RWPE2 (cell line): ENCODE results near the gene PIM3.
A peak's percentile ranks its signal among the peaks of the same experiment; 100 is the strongest.

Experiments
- ATAC-seq: fragments of 200-7000 bp; cut with Tn5 transposase; 3 replicates; pipeline ENCODE4 v1.9.1; 2021; ENCODE audit warnings: low read depth
- DNase-seq: peaks from one replicate; pipeline ENCODE4 v3.0.0-alpha.2; 2020; ENCODE audit warnings: low spot score
- H3K27ac ChIP-seq: fragments of 450-650 bp; 2 replicates; pipeline ENCODE4 v1.5.1; 2017; ENCODE audit warnings: mild to moderate bottlenecking; ENCODE audit not compliant: poor library complexity, severe bottlenecking
- H3K27me3 ChIP-seq: fragments of 250-450 bp; sonication (Bioruptor Pico); 2 replicates; pipeline ENCODE4 v1.5.1; 2021; ENCODE audit warnings: mild to moderate bottlenecking, moderate library complexity; ENCODE audit not compliant: insufficient read depth, poor library complexity, severe bottlenecking
- H3K36me3 ChIP-seq: fragments of 250-450 bp; sonication (Bioruptor Pico); 2 replicates; pipeline ENCODE4 v1.5.1; 2020; ENCODE audit warnings: low read depth, mild to moderate bottlenecking, moderate library complexity
- H3K4me1 ChIP-seq: fragments of 250-450 bp; sonication (Bioruptor Pico); 2 replicates; pipeline ENCODE4 v1.5.1; 2021; ENCODE audit warnings: mild to moderate bottlenecking, moderate library complexity; ENCODE audit not compliant: insufficient read depth, poor library complexity, severe bottlenecking
- H3K4me3 ChIP-seq: fragments of 250-450 bp; sonication (Bioruptor Pico); 2 replicates; pipeline ENCODE4 v1.5.1; 2021; ENCODE audit warnings: mild to moderate bottlenecking, moderate library complexity; ENCODE audit not compliant: severe bottlenecking
- H3K9me3 ChIP-seq: fragments of 250-450 bp; sonication (Bioruptor Pico); 2 replicates; pipeline ENCODE4 v1.5.1; 2021; ENCODE audit warnings: mild to moderate bottlenecking, moderate library complexity; ENCODE audit not compliant: severe bottlenecking
- TF ChIP-seq, protein P1 (sequence below): fragments of 450-650 bp; IDR thresholded peaks from one replicate; pipeline ENCODE4 v1.5.1; 2017; ENCODE audit warnings: mild to moderate bottlenecking, moderate library complexity; ENCODE audit not compliant: poor library complexity, severe bottlenecking

PIM3 gene

DNA sequence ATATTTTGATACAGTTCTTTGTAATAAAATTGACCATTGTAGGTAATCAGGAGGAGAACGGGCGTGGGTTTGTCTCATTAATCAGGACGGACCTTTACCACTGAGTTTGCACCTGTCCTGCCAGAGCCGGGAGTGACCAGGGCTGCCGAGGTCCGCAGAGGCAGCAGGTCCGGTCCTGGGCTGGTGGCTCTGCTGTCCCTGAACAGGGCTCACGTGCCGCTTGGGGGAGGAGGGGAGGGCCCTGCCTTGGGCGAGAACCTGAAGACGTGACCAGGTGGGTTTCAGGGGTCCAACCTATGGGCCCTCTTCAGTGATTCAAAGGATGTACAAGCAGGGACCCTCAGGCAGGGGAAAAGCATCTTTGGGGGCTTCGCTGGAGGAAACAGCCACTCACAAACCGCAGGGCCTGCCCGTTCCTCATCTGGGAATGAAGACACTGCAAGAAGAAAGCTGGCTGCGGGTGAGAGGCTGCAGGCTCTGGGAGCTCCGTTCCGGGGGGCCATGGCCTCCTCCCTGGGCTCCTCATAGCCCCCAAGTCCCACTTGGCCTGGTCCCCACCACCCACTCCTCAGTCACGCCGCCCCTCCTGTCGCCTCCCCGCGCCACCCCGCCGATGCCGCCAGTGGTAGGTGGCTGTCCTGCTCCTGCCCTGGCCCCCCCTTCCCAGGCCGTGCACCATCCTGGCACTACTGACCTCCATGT is 32.9 kb upstream of the PIM3 start:
- ATAC-seq (no peak), DNase-seq (no peak)
- Histone ChIP-seq H3K4me1 (peaks cover 3% of the 10 kb centered on the region), H3K9me3 (no peaks in the 10 kb centered on the region), H3K36me3 (peaks cover 14% of the 10 kb centered on the region), H3K4me3 (no peak overlapping the region), H3K27me3 (no peaks in the 10 kb centered on the region), H3K27ac (no peak overlapping the region)
- TF ChIP-seq, protein P1, sequence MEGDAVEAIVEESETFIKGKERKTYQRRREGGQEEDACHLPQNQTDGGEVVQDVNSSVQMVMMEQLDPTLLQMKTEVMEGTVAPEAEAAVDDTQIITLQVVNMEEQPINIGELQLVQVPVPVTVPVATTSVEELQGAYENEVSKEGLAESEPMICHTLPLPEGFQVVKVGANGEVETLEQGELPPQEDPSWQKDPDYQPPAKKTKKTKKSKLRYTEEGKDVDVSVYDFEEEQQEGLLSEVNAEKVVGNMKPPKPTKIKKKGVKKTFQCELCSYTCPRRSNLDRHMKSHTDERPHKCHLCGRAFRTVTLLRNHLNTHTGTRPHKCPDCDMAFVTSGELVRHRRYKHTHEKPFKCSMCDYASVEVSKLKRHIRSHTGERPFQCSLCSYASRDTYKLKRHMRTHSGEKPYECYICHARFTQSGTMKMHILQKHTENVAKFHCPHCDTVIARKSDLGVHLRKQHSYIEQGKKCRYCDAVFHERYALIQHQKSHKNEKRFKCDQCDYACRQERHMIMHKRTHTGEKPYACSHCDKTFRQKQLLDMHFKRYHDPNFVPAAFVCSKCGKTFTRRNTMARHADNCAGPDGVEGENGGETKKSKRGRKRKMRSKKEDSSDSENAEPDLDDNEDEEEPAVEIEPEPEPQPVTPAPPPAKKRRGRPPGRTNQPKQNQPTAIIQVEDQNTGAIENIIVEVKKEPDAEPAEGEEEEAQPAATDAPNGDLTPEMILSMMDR, result no peak

DNA sequence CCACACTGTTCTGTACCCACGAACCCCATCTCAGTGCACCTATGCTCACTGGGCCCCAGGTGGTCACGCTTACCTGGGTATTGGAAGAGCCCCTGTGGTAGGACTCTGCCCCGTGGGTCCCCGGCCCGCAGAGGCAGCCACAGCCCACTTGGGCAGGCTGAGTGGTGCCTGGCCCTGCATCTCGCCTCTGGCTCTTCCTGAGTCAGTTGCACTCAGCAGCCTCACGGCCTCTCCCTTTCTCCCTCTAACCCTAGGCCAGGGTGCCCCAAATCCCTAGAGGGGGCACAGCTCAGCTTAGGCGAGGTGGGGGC is 32.4 kb upstream of the PIM3 start:
- Histone ChIP-seq H3K4me1 (peaks cover 3% of the 10 kb centered on the region), H3K9me3 (no peaks in the 10 kb centered on the region), H3K27ac (no peak overlapping the region), H3K27me3 (no peaks in the 10 kb centered on the region), H3K36me3 (peaks cover 12% of the 10 kb centered on the region), H3K4me3 (no peak overlapping the region)
- TF ChIP-seq, protein P1, result no peak
- DNase-seq (no peak), ATAC-seq (no peak)

DNA sequence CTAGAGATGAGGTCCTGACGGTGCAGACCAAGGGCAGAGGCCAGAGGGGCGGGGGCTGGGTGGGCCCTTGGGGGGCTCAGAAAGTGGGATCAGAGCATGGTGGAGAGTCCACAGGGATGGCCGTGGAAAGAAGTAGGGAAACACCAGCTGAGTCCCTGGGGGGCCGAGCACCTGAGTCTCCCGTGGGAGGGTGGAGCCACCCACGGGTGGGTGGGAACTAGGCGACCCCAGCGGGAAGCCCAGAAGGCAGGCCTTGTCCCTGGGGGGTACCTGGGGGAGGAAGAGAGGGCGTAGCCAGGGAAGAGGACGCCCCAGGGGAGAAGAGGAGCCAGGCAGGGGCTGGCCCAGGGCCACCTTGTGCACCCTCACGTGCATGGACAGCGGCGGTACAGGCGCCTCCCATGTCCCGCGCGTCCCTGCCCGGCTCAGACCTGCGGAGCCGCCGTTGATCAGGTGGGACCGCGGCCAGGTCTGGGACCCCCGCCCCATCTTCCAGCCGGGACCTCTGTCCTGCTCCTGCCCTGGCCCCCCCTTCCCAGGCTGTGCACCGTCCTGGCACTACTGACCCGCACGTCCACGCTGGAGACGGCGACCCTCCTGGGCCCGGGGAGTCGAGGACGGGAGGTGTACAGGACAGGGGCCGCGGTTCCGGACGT is 31.9 kb upstream of the PIM3 start:
- DNase-seq (no peak), ATAC-seq (no peak)
- Histone ChIP-seq H3K36me3 (peaks cover 6% of the 10 kb centered on the region), H3K27me3 (no peaks in the 10 kb centered on the region), H3K27ac (no peak overlapping the region), H3K4me1 (peaks cover 3% of the 10 kb centered on the region), H3K4me3 (no peak overlapping the region), H3K9me3 (no peaks in the 10 kb centered on the region)
- TF ChIP-seq, protein P1, result no peak

DNA sequence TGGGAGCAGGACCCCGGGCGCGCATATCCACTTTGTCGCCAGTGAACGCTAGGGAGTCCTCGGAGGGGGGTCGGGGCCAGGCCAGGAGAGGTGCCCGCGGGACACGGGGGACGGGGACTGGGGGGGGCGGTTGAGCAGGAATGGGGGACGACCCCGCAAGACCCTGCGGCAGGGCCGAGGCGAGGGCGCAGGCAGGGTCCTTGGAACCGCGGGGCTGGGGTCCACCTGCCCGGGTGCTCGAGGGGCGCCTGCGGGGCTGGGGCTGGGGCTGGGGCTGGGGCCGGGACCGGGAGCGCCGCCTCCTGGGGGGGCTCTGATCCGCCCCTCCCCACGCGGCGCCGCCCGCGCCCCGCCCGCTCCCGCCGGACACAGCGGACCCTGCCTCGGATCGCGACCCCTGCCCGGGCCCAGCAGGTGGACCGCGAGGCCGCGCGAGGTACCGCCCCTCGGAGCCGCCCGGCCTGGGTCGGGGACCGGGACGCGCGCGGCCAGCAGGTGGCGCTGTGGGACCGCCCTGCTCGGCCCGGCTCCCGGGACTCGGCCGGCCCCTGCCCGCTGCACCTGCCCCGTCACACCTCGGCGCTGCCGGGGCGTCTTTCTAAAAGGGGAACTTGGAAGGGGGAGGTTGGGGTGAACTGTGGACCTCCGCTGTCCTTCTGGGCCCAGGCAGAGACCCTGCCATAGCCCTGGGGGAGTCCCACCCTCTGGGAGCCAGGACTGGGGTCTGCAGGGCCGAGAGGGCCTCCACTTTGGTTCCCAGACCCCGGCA is 31.2 kb upstream of the PIM3 start:
- Histone ChIP-seq H3K4me1 (peaks cover 8% of the 10 kb centered on the region), H3K27ac (no peak overlapping the region), H3K27me3 (no peaks in the 10 kb centered on the region), H3K36me3 (peaks cover 5% of the 10 kb centered on the region), H3K4me3 (no peak overlapping the region), H3K9me3 (no peaks in the 10 kb centered on the region)
- DNase-seq, result no peak
- TF ChIP-seq, protein P1, result peak; percentile 94
- ATAC-seq, result peak; percentile 69
